ENCODE data around the gene FBLIM1.

FBLIM1 gene

DNA sequence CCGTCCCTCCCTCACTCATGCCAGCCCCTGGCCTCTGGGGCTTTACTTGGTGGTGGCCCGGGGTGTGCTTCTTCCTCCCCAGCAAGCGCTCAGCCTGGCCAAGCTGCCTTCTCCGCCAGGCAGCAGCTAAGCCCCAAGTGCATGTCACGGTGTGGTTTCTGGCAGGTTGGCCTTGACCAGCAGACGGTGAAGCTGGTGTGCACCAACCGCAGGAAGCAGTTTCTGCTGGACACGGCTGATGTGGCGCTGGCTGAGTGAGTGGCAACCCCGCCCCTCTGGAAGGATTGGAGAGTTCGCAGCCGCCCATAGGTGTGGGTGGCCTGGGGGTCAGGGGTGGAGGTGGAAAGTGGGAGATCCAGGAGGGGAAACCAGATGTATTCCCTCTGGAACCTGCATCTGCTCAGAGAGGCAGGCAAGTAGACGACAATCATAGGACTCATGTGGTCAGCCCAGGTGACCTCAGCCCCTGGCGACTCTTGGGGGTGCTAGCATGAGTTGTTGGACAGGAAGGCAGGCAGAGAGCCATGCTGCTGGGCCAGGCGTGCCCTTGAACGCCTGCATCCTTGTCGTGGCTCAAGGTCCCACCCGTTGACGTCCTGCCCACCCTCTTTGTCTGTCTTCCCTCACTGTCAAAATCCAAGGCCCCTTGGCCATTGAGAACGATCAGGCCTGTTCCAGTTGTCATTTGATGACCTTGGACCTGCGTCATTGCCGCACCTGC, 29.5 kb upstream of the FBLIM1 start:
- Histone ChIP-seq H2BK15ac (ENCODE audit: low read depth, poor library complexity, severe bottlenecking) (no peak overlapping the region), H2AK5ac (ENCODE audit: low read length, severe bottlenecking) (no peak overlapping the region), H2AFZ (ENCODE audit: low read depth, low read length) (no peak overlapping the region)

DNA sequence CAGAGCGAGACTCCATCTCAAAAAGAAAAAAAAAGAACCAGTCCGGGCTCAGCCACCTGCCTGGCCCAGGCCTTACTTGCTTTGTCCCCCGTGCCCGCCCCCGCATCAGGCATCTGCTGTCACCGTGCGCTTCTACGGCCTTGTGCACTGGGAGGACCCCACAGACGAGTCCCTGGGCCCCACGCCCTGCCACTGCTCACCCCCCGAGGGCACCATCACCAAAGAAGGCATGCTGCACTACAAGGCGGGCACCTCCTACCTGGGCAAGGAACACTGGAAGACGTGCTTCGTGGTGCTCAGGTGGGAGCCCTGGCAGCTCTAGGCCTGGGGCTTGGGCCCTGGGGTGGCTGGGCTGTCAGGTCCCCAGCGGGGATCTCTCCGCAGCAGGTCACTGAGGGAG, 28.2 kb upstream of the FBLIM1 start:
- no peak overlapping the region for H3K27ac ChIP-seq (ENCODE audit: low read length, poor library complexity, severe bottlenecking)
- H3K14ac ChIP-seq (ENCODE audit: low read length in 2 of 2) = no peak overlapping the region
- H2BK15ac ChIP-seq (ENCODE audit: low read depth, poor library complexity, severe bottlenecking) = no peak overlapping the region
- H3K18ac ChIP-seq (ENCODE audit: low read depth in 1 of 2, low read length in 2 of 2) = no peak overlapping the region
- no peak overlapping the region for H4K8ac ChIP-seq (ENCODE audit: low read length)
- H3K4me1 ChIP-seq (ENCODE audit: control insufficient read depth, insufficient read depth, low read depth, low read length) = peaks cover 4% of the 10 kb centered on the region
- no peak overlapping the region for H2AK5ac ChIP-seq (ENCODE audit: low read length, severe bottlenecking)
- no peak overlapping the region for H3K9ac ChIP-seq (ENCODE audit: low read length)
- WGBS = 98% methylated on average over 16 of the region's 16 CpGs
- H3K23ac ChIP-seq (ENCODE audit: low read length in 2 of 2) = no peak overlapping the region
- no peak overlapping the region for H3K4me3 ChIP-seq (ENCODE audit: insufficient read depth in 1 of 2, low read depth in 1 of 2, low read length in 2 of 2)
- no peak overlapping the region for H2AFZ ChIP-seq (ENCODE audit: low read depth, low read length)
- H4K91ac ChIP-seq (ENCODE audit: low read length) = no peak overlapping the region
- DNase-seq = no peak
- no peak overlapping the region for H2BK12ac ChIP-seq (ENCODE audit: low read length in 2 of 2)
- H3K4ac ChIP-seq (ENCODE audit: low read depth in 1 of 2, low read length in 2 of 2) = no peak overlapping the region
- H3K9me3 ChIP-seq (ENCODE audit: control insufficient read depth, low read length) = no peaks in the 10 kb centered on the region
- H3K36me3 ChIP-seq (ENCODE audit: control insufficient read depth in 1 of 2, insufficient read depth in 2 of 2, low read depth in 1 of 2, low read length in 2 of 2) = peaks cover 96 to 100% of the 10 kb centered on the region in 2 experiments
- no peaks in the 10 kb centered on the region for H3K27me3 ChIP-seq (ENCODE audit: control insufficient read depth in 1 of 2, insufficient read depth in 1 of 2, low read length in 2 of 2)
- H2BK120ac ChIP-seq (ENCODE audit: low read depth, low read length) = no peak overlapping the region
- peaks cover 3% of the 10 kb centered on the region for H3K79me1 ChIP-seq (replicated peaks; ENCODE audit: low read length, poor library complexity, severe bottlenecking)
- no peak overlapping the region for H3K4me2 ChIP-seq (ENCODE audit: low read length, poor library complexity, severe bottlenecking)
- no peak overlapping the region for H2BK5ac ChIP-seq (ENCODE audit: low read depth, low read length, poor library complexity, severe bottlenecking)

More for the DNA sequence above, 29.5 kb upstream of the FBLIM1 start:
- H3K4me2 ChIP-seq (ENCODE audit: low read length, poor library complexity, severe bottlenecking) = no peak overlapping the region
- peaks cover 2% of the 10 kb centered on the region for H3K4me1 ChIP-seq (ENCODE audit: control insufficient read depth, insufficient read depth, low read depth, low read length)
- no peak for DNase-seq
- H2BK5ac ChIP-seq (ENCODE audit: low read depth, low read length, poor library complexity, severe bottlenecking) = no peak overlapping the region
- no peak overlapping the region for H2BK12ac ChIP-seq (ENCODE audit: low read length in 2 of 2)
- peaks cover 93 to 95% of the 10 kb centered on the region in 2 experiments for H3K36me3 ChIP-seq (ENCODE audit: control insufficient read depth in 1 of 2, insufficient read depth in 2 of 2, low read depth in 1 of 2, low read length in 2 of 2)
- no peak overlapping the region for H4K8ac ChIP-seq (ENCODE audit: low read length)
- H4K91ac ChIP-seq (ENCODE audit: low read length) = no peak overlapping the region
- no peak overlapping the region for H3K4me3 ChIP-seq (ENCODE audit: insufficient read depth in 1 of 2, low read depth in 1 of 2, low read length in 2 of 2)
- no peak overlapping the region for H2BK120ac ChIP-seq (ENCODE audit: low read depth, low read length)
- peaks cover 3% of the 10 kb centered on the region for H3K79me1 ChIP-seq (replicated peaks; ENCODE audit: low read length, poor library complexity, severe bottlenecking)
- 94% methylated on average over 22 of the region's 22 CpGs for WGBS
- H3K27me3 ChIP-seq (ENCODE audit: control insufficient read depth in 1 of 2, insufficient read depth in 1 of 2, low read length in 2 of 2) = no peaks in the 10 kb centered on the region
- H3K9ac ChIP-seq (ENCODE audit: low read length) = no peak overlapping the region
- no peaks in the 10 kb centered on the region for H3K9me3 ChIP-seq (ENCODE audit: control insufficient read depth, low read length)
- H3K27ac ChIP-seq (ENCODE audit: low read length, poor library complexity, severe bottlenecking) = no peak overlapping the region
- no peak overlapping the region for H3K18ac ChIP-seq (ENCODE audit: low read depth in 1 of 2, low read length in 2 of 2)
- no peak overlapping the region for H3K4ac ChIP-seq (ENCODE audit: low read depth in 1 of 2, low read length in 2 of 2)
- no peak overlapping the region for H3K14ac ChIP-seq (ENCODE audit: low read length in 2 of 2)
- no peak overlapping the region for H3K23ac ChIP-seq (ENCODE audit: low read length in 2 of 2)

DNA sequence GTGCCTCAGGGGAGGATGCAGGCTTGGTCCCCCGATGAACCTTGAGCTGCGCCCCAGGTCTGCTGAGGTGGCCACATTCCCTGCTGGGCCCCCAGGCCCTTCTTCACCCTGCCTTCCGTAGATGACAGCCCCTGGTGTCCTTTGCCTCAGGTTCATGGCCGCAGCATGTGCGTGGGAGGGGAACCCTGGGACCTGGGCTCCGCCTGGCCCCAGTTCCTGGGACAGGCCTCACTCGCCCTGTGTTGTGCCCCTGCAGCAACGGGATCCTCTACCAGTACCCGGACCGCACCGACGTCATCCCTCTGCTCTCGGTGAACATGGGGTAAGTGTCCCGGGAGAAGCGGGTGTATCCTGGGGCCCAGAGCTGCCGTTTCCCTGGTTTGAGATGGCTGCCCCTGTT, 27.7 kb upstream of the FBLIM1 start:
- 96% methylated on average over 15 of the region's 16 CpGs for WGBS

DNA sequence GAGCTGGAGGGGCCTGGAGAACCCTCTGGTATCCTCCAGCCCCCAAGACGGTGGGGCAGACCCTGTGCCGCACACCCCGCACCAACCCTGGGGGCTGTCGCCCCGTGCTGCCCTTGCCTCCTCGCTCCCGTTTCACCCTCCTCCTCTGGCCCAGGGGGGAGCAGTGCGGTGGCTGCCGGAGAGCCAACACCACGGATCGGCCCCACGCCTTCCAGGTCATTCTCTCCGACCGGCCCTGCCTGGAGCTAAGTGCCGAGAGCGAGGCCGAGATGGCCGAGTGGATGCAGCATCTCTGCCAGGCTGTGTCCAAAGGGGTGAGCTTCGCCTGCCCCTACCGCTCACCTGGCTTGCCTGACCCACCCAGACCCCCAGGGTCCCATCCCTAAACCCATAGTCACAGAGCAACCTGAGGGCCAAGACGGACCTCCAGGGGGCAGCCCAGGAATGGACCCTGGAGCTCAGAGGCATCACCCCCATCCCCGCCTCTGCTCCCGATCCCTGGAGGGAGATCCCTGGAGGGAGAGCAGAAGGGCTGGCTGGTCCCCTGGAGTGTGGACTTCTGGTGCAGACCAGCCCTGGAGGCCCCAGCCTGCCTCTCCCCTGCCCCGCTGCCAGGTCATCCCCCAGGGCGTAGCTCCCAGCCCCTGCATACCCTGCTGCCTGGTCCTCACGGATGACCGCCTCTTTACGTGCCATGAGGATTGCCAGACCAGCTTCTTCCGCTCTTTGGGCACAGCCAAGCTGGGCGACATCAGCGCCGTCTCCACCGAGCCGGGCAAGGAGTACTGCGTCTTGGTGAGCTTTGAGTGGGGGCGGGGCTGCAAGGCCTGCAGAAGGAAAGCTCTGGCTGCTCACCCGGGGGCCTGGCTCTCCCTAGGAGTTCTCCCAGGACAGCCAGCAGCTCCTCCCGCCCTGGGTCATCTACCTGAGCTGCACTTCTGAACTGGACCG, 26.6 kb upstream of the FBLIM1 start:
- Histone ChIP-seq H2BK5ac (ENCODE audit: low read depth, low read length, poor library complexity, severe bottlenecking) (no peak overlapping the region), H3K23ac (ENCODE audit: low read length in 2 of 2) (no peak overlapping the region), H2AFZ (ENCODE audit: low read depth, low read length) (no peak overlapping the region), H3K27ac (ENCODE audit: low read length, poor library complexity, severe bottlenecking) (no peak overlapping the region), H3K4ac (ENCODE audit: low read depth in 1 of 2, low read length in 2 of 2) (no peak overlapping the region), H3K4me3 (ENCODE audit: insufficient read depth in 1 of 2, low read depth in 1 of 2, low read length in 2 of 2) (no peak overlapping the region), H3K4me2 (ENCODE audit: low read length, poor library complexity, severe bottlenecking) (no peak overlapping the region), H2BK120ac (ENCODE audit: low read depth, low read length) (no peak overlapping the region), H3K9ac (ENCODE audit: low read length) (no peak overlapping the region), H4K91ac (ENCODE audit: low read length) (no peak overlapping the region), H3K9me3 (ENCODE audit: control insufficient read depth, low read length) (no peaks in the 10 kb centered on the region), H3K14ac (ENCODE audit: low read length in 2 of 2) (no peak overlapping the region), H3K18ac (ENCODE audit: low read depth in 1 of 2, low read length in 2 of 2) (no peak overlapping the region), H3K36me3 (ENCODE audit: control insufficient read depth in 1 of 2, insufficient read depth in 2 of 2, low read depth in 1 of 2, low read length in 2 of 2) (peaks cover 83 to 99% of the 10 kb centered on the region in 2 experiments), H2BK15ac (ENCODE audit: low read depth, poor library complexity, severe bottlenecking) (no peak overlapping the region), H2BK12ac (ENCODE audit: low read length in 2 of 2) (no peak overlapping the region), H2AK5ac (ENCODE audit: low read length, severe bottlenecking) (no peak overlapping the region), H3K4me1 (ENCODE audit: control insufficient read depth, insufficient read depth, low read depth, low read length) (peaks cover 5% of the 10 kb centered on the region), H3K27me3 (ENCODE audit: control insufficient read depth in 1 of 2, insufficient read depth in 1 of 2, low read length in 2 of 2) (no peaks in the 10 kb centered on the region), H3K79me1 (replicated peaks; ENCODE audit: low read length, poor library complexity, severe bottlenecking) (no peaks in the 10 kb centered on the region), H4K8ac (ENCODE audit: low read length) (no peak overlapping the region)
- DNase-seq = no peak
- 95% methylated on average over 39 of the region's 39 CpGs for WGBS

More for the DNA sequence above, 27.7 kb upstream of the FBLIM1 start:
- Histone ChIP-seq H3K79me1 (replicated peaks; ENCODE audit: low read length, poor library complexity, severe bottlenecking) (peaks cover 2% of the 10 kb centered on the region), H3K36me3 (ENCODE audit: control insufficient read depth in 1 of 2, insufficient read depth in 2 of 2, low read depth in 1 of 2, low read length in 2 of 2) (peaks cover 93 to 100% of the 10 kb centered on the region in 2 experiments), H4K91ac (ENCODE audit: low read length) (no peak overlapping the region), H2AK5ac (ENCODE audit: low read length, severe bottlenecking) (no peak overlapping the region), H2BK5ac (ENCODE audit: low read depth, low read length, poor library complexity, severe bottlenecking) (no peak overlapping the region), H4K8ac (ENCODE audit: low read length) (no peak overlapping the region), H2BK12ac (ENCODE audit: low read length in 2 of 2) (no peak overlapping the region), H3K18ac (ENCODE audit: low read depth in 1 of 2, low read length in 2 of 2) (no peak overlapping the region), H3K27me3 (ENCODE audit: control insufficient read depth in 1 of 2, insufficient read depth in 1 of 2, low read length in 2 of 2) (no peaks in the 10 kb centered on the region), H2BK15ac (ENCODE audit: low read depth, poor library complexity, severe bottlenecking) (no peak overlapping the region), H2AFZ (ENCODE audit: low read depth, low read length) (no peak overlapping the region), H3K4me3 (ENCODE audit: insufficient read depth in 1 of 2, low read depth in 1 of 2, low read length in 2 of 2) (no peak overlapping the region), H3K4me1 (ENCODE audit: control insufficient read depth, insufficient read depth, low read depth, low read length) (peaks cover 5% of the 10 kb centered on the region), H3K9ac (ENCODE audit: low read length) (no peak overlapping the region), H3K27ac (ENCODE audit: low read length, poor library complexity, severe bottlenecking) (no peak overlapping the region), H3K14ac (ENCODE audit: low read length in 2 of 2) (no peak overlapping the region), H3K9me3 (ENCODE audit: control insufficient read depth, low read length) (no peaks in the 10 kb centered on the region), H3K4ac (ENCODE audit: low read depth in 1 of 2, low read length in 2 of 2) (no peak overlapping the region), H3K4me2 (ENCODE audit: low read length, poor library complexity, severe bottlenecking) (no peak overlapping the region), H2BK120ac (ENCODE audit: low read depth, low read length) (no peak overlapping the region), H3K23ac (ENCODE audit: low read length in 2 of 2) (no peak overlapping the region)
- no peak for DNase-seq
